GM19395 (cell line): ENCODE data around the gene SLC25A30.

ENCODE experiments used
- ATAC-seq: cut with Tn5 transposase; IDR thresholded peaks from one replicate; pipeline ENCODE4 v1.9.1; 2021; ENCODE audit warnings: mild to moderate bottlenecking, moderate library complexity; ENCODE audit not compliant: unreplicated experiment

The SLC25A30 gene

GRCh38 chr13:45417790-45418534 lies at the start of gene SLC25A30:
Gene SLC25A30, minus strand, starts transcription at chr13:45418373. Its CDS starts 6,948 bp downstream, at chr13:45411425.
- peak; percentile 92 for ATAC-seq

GRCh38 chr13:45466359-45466758 lies 48.2 kb upstream of the SLC25A30 start:
- no peak for ATAC-seq

- ATAC-seq = peak; percentile 96
Measured at GRCh38 chr13:45464687-45465453, 46.7 kb upstream of the SLC25A30 start, which contains the start of gene COG3. Gene COG3, plus strand, starts transcription at chr13:45464939. Its CDS starts 98 bp downstream, at chr13:45465037.

GRCh38 chr13:45464141-45464686 lies 46.0 kb upstream of the SLC25A30 start:
- ATAC-seq = no peak

GRCh38 chr13:45456196-45456972 lies 38.2 kb upstream of the SLC25A30 start:
- ATAC-seq = no peak

- no peak for ATAC-seq
Measured at GRCh38 chr13:45454204-45454603, 36.0 kb upstream of the SLC25A30 start.

GRCh38 chr13:45451282-45451681 lies 33.1 kb upstream of the SLC25A30 start:
- no peak for ATAC-seq

- no peak for ATAC-seq
Measured at GRCh38 chr13:45448965-45449559, 30.9 kb upstream of the SLC25A30 start.

- ATAC-seq = no peak
Measured at GRCh38 chr13:45447050-45447661, 29.0 kb upstream of the SLC25A30 start.

- ATAC-seq = no peak
Measured at GRCh38 chr13:45446181-45446580, 28.0 kb upstream of the SLC25A30 start.

GRCh38 chr13:45445053-45445452 lies 26.9 kb upstream of the SLC25A30 start:
- ATAC-seq = no peak

GRCh38 chr13:45441633-45442032 lies 23.5 kb upstream of the SLC25A30 start:
- ATAC-seq = no peak

GRCh38 chr13:45439781-45440462 lies 21.7 kb upstream of the SLC25A30 start:
- ATAC-seq = no peak

- ATAC-seq = no peak
Measured at GRCh38 chr13:45439008-45439407, 20.8 kb upstream of the SLC25A30 start.

- ATAC-seq = no peak
Measured at GRCh38 chr13:45437947-45438346, 19.8 kb upstream of the SLC25A30 start.

GRCh38 chr13:45436953-45437352 lies 18.8 kb upstream of the SLC25A30 start:
- ATAC-seq = no peak

- ATAC-seq = no peak
Measured at GRCh38 chr13:45436332-45436731, 18.2 kb upstream of the SLC25A30 start.

GRCh38 chr13:45434556-45435371 lies 16.6 kb upstream of the SLC25A30 start:
- ATAC-seq = no peak

GRCh38 chr13:45433381-45433790 lies 15.2 kb upstream of the SLC25A30 start:
- ATAC-seq = no peak
